ENCODE measurements around the gene C22orf23.

C22orf23 gene

GRCh38 chr22:37922191-37922590, 31.2 kb downstream of the C22orf23 start:
- DNase-seq, result no peak

- DNase-seq, result no peak
These were observed 33.3 kb downstream of the C22orf23 start for GRCh38 chr22:37920126-37920525.

- no peak for DNase-seq
These were observed 34.7 kb downstream of the C22orf23 start for GRCh38 chr22:37918580-37919270.

GRCh38 chr22:37917874-37918548, 35.4 kb downstream of the C22orf23 start:
- no peak for DNase-seq

GRCh38 chr22:37916311-37916710, 37.1 kb downstream of the C22orf23 start:
- no peak for DNase-seq

- no peak for DNase-seq
These were observed 40.1 kb downstream of the C22orf23 start for GRCh38 chr22:37913233-37913721.

- no peak for DNase-seq
These were observed 41.2 kb downstream of the C22orf23 start for GRCh38 chr22:37912171-37912570.

GRCh38 chr22:37911697-37912096, 41.7 kb downstream of the C22orf23 start:
- no peak for DNase-seq

- no peak for DNase-seq
These were observed 42.3 kb downstream of the C22orf23 start for GRCh38 chr22:37910890-37911672.

GRCh38 chr22:37909766-37910165, 43.6 kb downstream of the C22orf23 start:
- no peak for DNase-seq

- no peak for DNase-seq
These were observed 46.1 kb downstream of the C22orf23 start for GRCh38 chr22:37907036-37907954.

- DNase-seq, result no peak
These were observed 46.9 kb downstream of the C22orf23 start for GRCh38 chr22:37906364-37907008.

- no peak for DNase-seq
These were observed 47.7 kb downstream of the C22orf23 start, which contains the start of gene MICALL1 for GRCh38 chr22:37905534-37906363. Gene MICALL1, plus strand, starts transcription at chr22:37906297. Its CDS starts 126 bp downstream, at chr22:37906423.

GRCh38 chr22:37904572-37905533, 48.5 kb downstream of the C22orf23 start:
- DNase-seq, result no peak

- no peak for DNase-seq
These were observed 54.8 kb downstream of the C22orf23 start for GRCh38 chr22:37898441-37899181.

- DNase-seq, result no peak
These were observed 55.6 kb downstream of the C22orf23 start for GRCh38 chr22:37897807-37898206.

GRCh38 chr22:37896939-37897338, 56.5 kb downstream of the C22orf23 start:
- DNase-seq, result no peak

- no peak for DNase-seq
These were observed 57.2 kb downstream of the C22orf23 start for GRCh38 chr22:37896181-37896592.
